Endothelial cell of umbilical vein (primary cell): ENCODE measurements around the gene SRP19. TPM values are rescaled to one million over a fixed set of nuclear protein-coding genes. Genes with fewer than 3 reads are reported as not detected.

Source experiments
- BruUV-seq: library from RNA; stranded (reverse); fragments of 400-500 nt; replicated peaks from 2 replicates; lab custom pipeline; 2021; lab: Mats Ljungman, UMichigan
- CTCF ChIA-PET: fragments of 300-600, 350-600 bp; sonication (Branson Sonifier 250); formaldehyde crosslinking; loops from one replicate; lab custom pipeline; 2021; ENCODE audit warnings: antibody characterized with exemption, inconsistent platforms; lab: Charles Lee
- POLR2A ChIA-PET: fragments of 300-600, 350-600 bp; sonication (Branson Sonifier 250); formaldehyde crosslinking; loops from one replicate; lab custom pipeline; 2021; ENCODE audit warnings: antibody characterized with exemption, inconsistent platforms; lab: Charles Lee
- DNase-seq: peaks from one replicate; pipeline ENCODE4 v3.0.0-alpha.2; 2011; ENCODE audit warnings: low read depth, low spot score
- FAIRE-seq: peaks from 2 replicates; lab custom pipeline; 2011; peaks lifted over from hg19 to GRCh38; lab: Jason Lieb, UNC
- H2AFZ ChIP-seq: 2 replicates; pipeline ENCODE4 v1.6.0; 2012; ENCODE audit warnings: low read depth, low read length, control low read depth, inconsistent platforms
- H3K27ac ChIP-seq: 2 replicates; pipeline ENCODE4 v1.5.1; 2011; ENCODE audit warnings: low read depth, mild to moderate bottlenecking, control low read depth, low read length, moderate library complexity; ENCODE audit not compliant: insufficient read depth
- H3K27me3 ChIP-seq, 2 experiments: 2 replicates each; pipeline versions ENCODE4 v1.6.0 to v1.6.1; 2011; ENCODE audit warnings: low read length in 2 of 2, mixed read lengths in 1 of 2; ENCODE audit not compliant: control insufficient read depth in 2 of 2, insufficient read depth in 2 of 2
- H3K36me3 ChIP-seq, 2 experiments: 2 replicates in 1 of 2; 3 replicates in 1 of 2; pipeline ENCODE4 v1.5.1; 2011; ENCODE audit warnings: low read length in 2 of 2, mild to moderate bottlenecking in 1 of 2, moderate library complexity in 1 of 2; ENCODE audit not compliant: control insufficient read depth in 2 of 2, insufficient read depth in 2 of 2; ENCODE audit errors: extremely low read depth in 1 of 2
- H3K4me1 ChIP-seq: 3 replicates; pipeline ENCODE4 v1.5.1; 2011; ENCODE audit warnings: mild to moderate bottlenecking, low read length; ENCODE audit not compliant: control insufficient read depth, insufficient read depth; ENCODE audit errors: extremely low read depth
- H3K4me2 ChIP-seq: 2 replicates; pipeline ENCODE4 v1.6.1; 2011; ENCODE audit warnings: low read length, control low read depth, mixed read lengths; ENCODE audit not compliant: insufficient read depth
- H3K4me3 ChIP-seq, 3 experiments: fragments of 200-600 bp in 1 of 3; sonication (generic), shearing (Covaris generic) in 1 of 3; replicated peaks in 1 of 3; 2 replicates each; pipeline ENCODE4 v1.5.1; 2011 to 2016; ENCODE audit warnings: control low read depth in 3 of 3, low read length in 3 of 3, mild to moderate bottlenecking in 2 of 3, inconsistent platforms in 1 of 3, low read depth in 1 of 3, moderate library complexity in 1 of 3; ENCODE audit not compliant: insufficient read depth in 1 of 3
- H3K79me2 ChIP-seq: 2 replicates; pipeline ENCODE4 v1.6.0; 2012; ENCODE audit warnings: low read length, inconsistent platforms; ENCODE audit not compliant: control insufficient read depth, insufficient read depth
- H3K9ac ChIP-seq: replicated peaks from 2 replicates; pipeline ENCODE3; 2011; ENCODE audit warnings: low read length, control low read depth; ENCODE audit not compliant: insufficient read depth; ENCODE audit errors: extremely low read depth
- H3K9me1 ChIP-seq: replicated peaks from 3 replicates; pipeline ENCODE4 v1.6.0; 2011; ENCODE audit warnings: mild to moderate bottlenecking, low read length; ENCODE audit not compliant: control insufficient read depth, insufficient read depth; ENCODE audit errors: extremely low read depth
- H3K9me3 ChIP-seq: replicated peaks from 2 replicates; pipeline ENCODE4 v1.5.1; 2012; ENCODE audit warnings: low read length, inconsistent platforms; ENCODE audit not compliant: control insufficient read depth, insufficient read depth
- H4K20me1 ChIP-seq: replicated peaks from 2 replicates; pipeline ENCODE3; 2011; ENCODE audit warnings: mild to moderate bottlenecking, low read length; ENCODE audit not compliant: control insufficient read depth, insufficient read depth; ENCODE audit errors: extremely low read depth
- CTCF ChIP-seq, 2 donors: IDR thresholded peaks; 1 replicate in 1 of 2; 2 replicates in 1 of 2; pipeline ENCODE4 v1.5.1; 2011; ENCODE audit warnings: low read length in 2 of 2, mild to moderate bottlenecking in 2 of 2, moderate library complexity in 2 of 2, control low read depth in 1 of 2, inconsistent platforms in 1 of 2, low read depth in 1 of 2; ENCODE audit not compliant: insufficient read depth in 1 of 2; ENCODE audit errors: extremely low read depth in 1 of 2
- EZH2 ChIP-seq: IDR thresholded peaks from 2 replicates; pipeline ENCODE4 v1.6.1; 2012; ENCODE audit warnings: borderline replicate concordance, low read depth, mild to moderate bottlenecking, moderate library complexity, low read length, inconsistent platforms; ENCODE audit not compliant: severe bottlenecking
- FOS ChIP-seq: IDR thresholded peaks from 2 replicates; pipeline ENCODE4 v1.6.1; 2011; ENCODE audit warnings: mild to moderate bottlenecking, low read length, moderate library complexity, borderline replicate concordance; ENCODE audit not compliant: insufficient read depth
- GATA2 ChIP-seq: IDR thresholded peaks from 2 replicates; pipeline ENCODE4 v1.7.0; 2011; ENCODE audit warnings: low read depth, mild to moderate bottlenecking, moderate library complexity, mixed read lengths, low read length; ENCODE audit not compliant: insufficient read length, insufficient read depth
- JUN ChIP-seq: IDR thresholded peaks from 2 replicates; pipeline ENCODE4 v1.6.1; 2011; ENCODE audit warnings: borderline replicate concordance, low read depth; ENCODE audit not compliant: insufficient read length, insufficient read depth
- MAX ChIP-seq: IDR thresholded peaks from 2 replicates; pipeline ENCODE4 v1.6.1; 2011; ENCODE audit not compliant: insufficient read depth, insufficient read length
- MYC ChIP-seq: IDR thresholded peaks from one replicate; pipeline ENCODE4 v1.6.1; 2011; ENCODE audit warnings: mild to moderate bottlenecking, low read depth, low read length
- POLR2A ChIP-seq: IDR thresholded peaks from 2 replicates; pipeline ENCODE4 v1.6.1; 2012; ENCODE audit warnings: low read depth, mild to moderate bottlenecking, control low read depth, low read length
- POLR2AphosphoS5 ChIP-seq: IDR thresholded peaks from 2 replicates; pipeline ENCODE4 v1.6.1; 2012; ENCODE audit warnings: low read depth, mild to moderate bottlenecking, control low read depth, low read length, moderate library complexity; ENCODE audit not compliant: insufficient read depth
- dilution Hi-C: fragments of 300-500 bp; cut with MboI; formaldehyde crosslinking; loops from one replicate; pipeline ENCODE4 v1.15.0; 2019; ENCODE audit warnings: low sequenced_read_pairs; ENCODE audit not compliant: extremely low pct_ligation_motif_present
- intact Hi-C: fragments of 100-400 bp; cut with micrococcal nuclease; formaldehyde crosslinking; loops from one replicate; pipeline ENCODE4 v1.10.0; 2022
- polyA plus RNA-seq, 4 experiments: library from polyadenylated mRNA; depleted of rRNA in 3 of 4; stranded (reverse) in 3 of 4; unstranded in 1 of 4; fragments of >200 nt; gene quantifications; 2 replicates each; pipeline versions ENCODE4 v1.2.1 to v1.2.3, GENCODE V29; 2011 to 2012; ENCODE audit warnings: missing spikeins in 1 of 4
- total RNA-seq: library from RNA; stranded (reverse); gene quantifications from 2 replicates; pipeline ENCODE4 v1.2.3, GENCODE V29; 2021

SRP19 gene
- total and polyA plus RNA-seq, 2 donors (not counting 3 experiments of a cell fraction or from before 2014, with no cell fraction given), result 28.6 to 69.4 TPM

- dilution Hi-C loops, result no loop called here
- no peak overlapping the region for H3K4me3 ChIP-seq
These were observed 48.5 kb upstream of the SRP19 start for GRCh38 chr5:112812549-112812948.

More at GRCh38 chr5:112812549-112812948, 48.5 kb upstream of the SRP19 start:
- H3K27ac ChIP-seq, result no peak overlapping the region
- no peak for DNase-seq
- H3K4me2 ChIP-seq, result no peak overlapping the region
- BruUV-seq, result no TSS peak
- H3K79me2 ChIP-seq, result no peaks in the 10 kb centered on the region
- H3K9me3 ChIP-seq, result no peaks in the 10 kb centered on the region
- no peaks in the 10 kb centered on the region for H3K27me3 ChIP-seq
- no peak overlapping the region for H2AFZ ChIP-seq
- H3K36me3 ChIP-seq, result no peaks in the 10 kb centered on the region
- FAIRE-seq, result no peak
- H3K4me1 ChIP-seq, result no peaks in the 10 kb centered on the region
- H4K20me1 ChIP-seq, result no peaks in the 10 kb centered on the region
- intact Hi-C loops, result no loop called here
- H3K9ac ChIP-seq, result no peak overlapping the region
- H3K9me1 ChIP-seq, result no peaks in the 10 kb centered on the region
- ChIA-PET CTCF (interaction anchor here (2.2 kb wide), 1 partner anchor 36 kb away, joined by 9 read pairs; no protein-coding TSS in a partner anchor), POLR2A (no interaction called here)
- TF ChIP-seq MAX, result no peak
- TF ChIP-seq JUN, result no peak
- TF ChIP-seq MYC, result no peak
- no peak for TF ChIP-seq FOS
- TF ChIP-seq GATA2, result no peak
- TF ChIP-seq POLR2AphosphoS5, result no peak
- no peak for TF ChIP-seq POLR2A
- TF ChIP-seq CTCF (IDR thresholded peaks at IDR 0.05; ENCODE audit: extremely low read depth in 1 of 2, insufficient read depth in 1 of 2, low read depth in 1 of 2, low read length in 2 of 2), result no peak
- no peak for TF ChIP-seq EZH2
